K562 (cell line): ENCODE measurements around the gene INCA1. TPM values are rescaled to one million over a fixed set of nuclear protein-coding genes. Genes with fewer than 3 reads are reported as not detected.
A peak's percentile ranks its signal among the peaks of the same experiment; 100 is the strongest.

Experiments used
- AFF4 ChIP-seq: sonication (generic); formaldehyde crosslinking; IDR thresholded peaks from 2 replicates; pipeline ENCODE4 v1.8.0; 2023; ENCODE audit warnings: mild to moderate bottlenecking, missing genetic modification reagents
- CREB1 ChIP-seq, 2 experiments: sonication (generic) in 1 of 2; formaldehyde crosslinking in 1 of 2; IDR thresholded peaks; 2 replicates each; pipeline versions ENCODE4 v1.6.1 to v1.8.0; 2012 to 2022; ENCODE audit warnings: inconsistent platforms in 1 of 2, mild to moderate bottlenecking in 1 of 2, missing genetic modification reagents in 1 of 2, moderate library complexity in 1 of 2
- CREB3 ChIP-seq: fragments of 450-650 bp; conservative IDR thresholded peaks from 2 replicates; pipeline ENCODE4 v1.6.1; 2016; ENCODE audit warnings: missing genetic modification characterization, low read depth, mild to moderate bottlenecking, missing compliant biosample characterization, moderate library complexity
- CREBBP ChIP-seq: IDR thresholded peaks from one replicate; pipeline ENCODE4 v1.6.1; 2012; ENCODE audit warnings: low read depth, mild to moderate bottlenecking, control low read depth, inconsistent platforms, low read length
- CTCF ChIP-seq, 3 experiments: IDR thresholded peaks in 2 of 3; conservative IDR thresholded peaks in 1 of 3; 2 replicates each; pipeline ENCODE4 v1.5.1; 2011 to 2012; ENCODE audit warnings: low read length in 3 of 3, mild to moderate bottlenecking in 3 of 3, control low read depth in 2 of 3, improper control_type of control experiment in 1 of 3, inconsistent platforms in 1 of 3, low read depth in 1 of 3, mixed read lengths in 1 of 3, moderate library complexity in 1 of 3; ENCODE audit not compliant: insufficient read depth in 2 of 3
- E2F8 ChIP-seq: fragments of 450-650 bp; IDR thresholded peaks from 2 replicates; pipeline ENCODE4 v1.7.1; 2018; ENCODE audit warnings: mild to moderate bottlenecking, low read depth; ENCODE audit not compliant: partially characterized antibody
- ELK1 ChIP-seq: sonication (generic); formaldehyde crosslinking; IDR thresholded peaks from 2 replicates; pipeline ENCODE4 v1.8.1; 2022; ENCODE audit warnings: missing genetic modification reagents
- LCOR ChIP-seq: sonication (generic); formaldehyde crosslinking; IDR thresholded peaks from 2 replicates; pipeline ENCODE4 v1.8.0; 2022; ENCODE audit warnings: mild to moderate bottlenecking, missing genetic modification reagents
- NBN ChIP-seq: fragments of 450-650 bp; IDR thresholded peaks from 2 replicates; pipeline ENCODE4 v1.6.1; 2016; ENCODE audit warnings: low read depth, mild to moderate bottlenecking
- PHF8 ChIP-seq: fragments of 200-600 bp; sonication (generic); IDR thresholded peaks from 2 replicates; pipeline ENCODE4 v1.6.1; 2012; ENCODE audit warnings: mixed run types, mild to moderate bottlenecking, inconsistent platforms, low read length, moderate library complexity, borderline replicate concordance
- POLR2AphosphoS5 ChIP-seq: IDR thresholded peaks from 2 replicates; pipeline ENCODE4 v1.6.1; 2011; ENCODE audit warnings: mild to moderate bottlenecking, low read depth, low read length, moderate library complexity; ENCODE audit not compliant: control insufficient read depth, insufficient read depth
- RFX5 ChIP-seq: IDR thresholded peaks from 2 replicates; pipeline ENCODE4 v1.6.1; 2011; ENCODE audit warnings: low read depth, mild to moderate bottlenecking, improper control_type of control experiment, low read length
- ZFX ChIP-seq: sonication (generic); formaldehyde crosslinking; IDR thresholded peaks from 2 replicates; pipeline ENCODE4 v1.8.0; 2022; ENCODE audit warnings: mild to moderate bottlenecking, missing genetic modification reagents, moderate library complexity
- ZNF23 ChIP-seq: fragments of 250-450 bp; sonication (Bioruptor Pico); IDR thresholded peaks from 2 replicates; pipeline ENCODE4 v1.4.0; 2020; ENCODE audit warnings: mild to moderate bottlenecking
- polyA plus RNA-seq, 8 experiments: library from polyadenylated mRNA; depleted of rRNA in 4 of 8; stranded (reverse) in 5 of 8; unstranded in 3 of 8; fragments of >200 nt; fragmentation: Nextera tagmentation in 2 of 8; fragmentation: Illumina TruSeq in 1 of 8; extraction: Ambion mirVana in 2 of 8; extraction: Trizol in 1 of 8; gene quantifications; 2 replicates each; pipeline versions ENCODE4 v1.2.1 to v1.2.3, GENCODE V29; 2011 to 2014; ENCODE audit warnings: inconsistent platforms in 1 of 8, missing spikeins in 1 of 8
- total RNA-seq, 7 experiments: library from RNA; depleted of rRNA in 6 of 7; stranded (reverse); fragments of >200 nt in 6 of 7; fragmentation: Illumina TruSeq in 2 of 7; extraction: Trizol in 2 of 7; gene quantifications; 2 replicates each; pipeline versions ENCODE4 v1.2.1 to v1.2.3, GENCODE V29; 2011 to 2021; ENCODE audit warnings: low replicate concordance in 1 of 7

INCA1 gene
- total and polyA plus RNA-seq, 9 of the 15 experiments (the other 6 are each of a cell fraction or from before 2014, with no cell fraction given): 0.08 to 0.50 (median 0.13) TPM; not detected in 4

- no peak for TF ChIP-seq CREB3 (tag)
- TF ChIP-seq CTCF (IDR thresholded peaks at IDR 0.05 in 2 of 3, conservative IDR thresholded peaks at IDR 0.05 in 1 of 3; ENCODE audit: insufficient read depth in 2 of 3, low read depth in 1 of 3, low read length in 3 of 3): no peak; a peak in 1 of 6 replicates
- peak; percentile 88 for TF ChIP-seq ZFX (CRISPR knock-in tag)
- no peak for TF ChIP-seq ZNF23 (CRISPR knock-in tag)
- TF ChIP-seq PHF8: peak; percentile 58
- peak; percentile 66; the same call in 1 of the 2 replicates for TF ChIP-seq AFF4 (CRISPR knock-in tag)
- no peak for TF ChIP-seq CREBBP
- no peak for TF ChIP-seq RFX5
- TF ChIP-seq NBN: peak; percentile 44; the same call in 1 of the 2 replicates
- TF ChIP-seq LCOR (CRISPR knock-in tag): 0 out of 2 replicates have a peak, but pooled peaks have one; percentile 38
- no peak for TF ChIP-seq CREB1 (IDR thresholded peaks at IDR 0.05)
- peak; percentile 13; the same call in 1 of the 2 replicates for TF ChIP-seq CREB1 (CRISPR knock-in tag; IDR thresholded peaks at IDR 0.05)
- TF ChIP-seq POLR2AphosphoS5: peak; percentile 56; the same call in 1 of the 2 replicates
- TF ChIP-seq ELK1 (CRISPR knock-in tag): no peak
- peak; percentile 53 for TF ChIP-seq E2F8
These were observed 29.5 kb downstream of the INCA1 start, which contains the start of gene SPAG7 (continued) for GRCh38 chr17:4967539-4968485.
